Naive thymus-derived CD8-positive, alpha-beta T cell (primary cell): Measurements from ENCODE around the gene ACSS2. TPM values are rescaled to one million over a fixed set of nuclear protein-coding genes. Genes with fewer than 3 reads are reported as not detected.
A peak's percentile ranks its signal among the peaks of the same experiment; 100 is the strongest.

Experiments used
- ATAC-seq, 2 donors: fragments of 150-1000 bp; cut with Tn5 transposase in 1 of 2; sonication (Bioruptor Pico), chemical (Tn5 transposase) in 1 of 2; 1 replicate in 1 of 2; 2 replicates in 1 of 2; pipeline ENCODE4 v1.10.0; 2021; ENCODE audit warnings: mild to moderate bottlenecking in 2 of 2, moderate library complexity in 2 of 2
- POLR2A ChIA-PET: fragments of 350-600 bp; sonication (Branson Sonifier 250); formaldehyde crosslinking; loops from one replicate; lab custom pipeline; 2021; ENCODE audit warnings: antibody characterized with exemption; lab: Charles Lee
- DNase-seq, 10 donors: peaks; one replicate each; pipeline versions ENCODE4 v3.0.0 to v3.0.0-alpha.2; 2020 to 2022
- H3K27ac Mint-ChIP-seq, 10 donors: one replicate each; pipeline ENCODE4 v1.8.0; 2020 to 2022; ENCODE audit warnings: mild to moderate bottlenecking in 10 of 10, mixed read lengths in 10 of 10, moderate library complexity in 4 of 10, inconsistent platforms in 1 of 10
- H3K27me3 Mint-ChIP-seq, 5 donors: one replicate each; pipeline ENCODE4 v1.8.0; 2021 to 2022; ENCODE audit warnings: mixed read lengths in 5 of 5
- H3K36me3 Mint-ChIP-seq, 3 donors: one replicate each; pipeline ENCODE4 v1.8.0; 2020 to 2022; ENCODE audit warnings: mixed read lengths in 3 of 3, mild to moderate bottlenecking in 2 of 3, inconsistent platforms in 1 of 3
- H3K4me1 Mint-ChIP-seq, 4 donors: one replicate each; pipeline ENCODE4 v1.8.0; 2021 to 2022; ENCODE audit warnings: mixed read lengths in 4 of 4
- H3K4me3 Mint-ChIP-seq, 10 donors: one replicate each; pipeline ENCODE4 v1.8.0; 2020 to 2022; ENCODE audit warnings: mild to moderate bottlenecking in 10 of 10, mixed read lengths in 10 of 10, moderate library complexity in 6 of 10, inconsistent platforms in 1 of 10
- H3K9me3 Mint-ChIP-seq, 9 donors: one replicate each; pipeline ENCODE4 v1.8.0; 2020 to 2022; ENCODE audit warnings: mixed read lengths in 9 of 9, mild to moderate bottlenecking in 3 of 9, inconsistent platforms in 1 of 9, moderate library complexity in 1 of 9
- polyA plus RNA-seq, 3 donors: library from polyadenylated mRNA; unstranded; fragments of 300-500 nt; fragmentation: Illumina TruSeq; gene quantifications; one replicate each; pipeline ENCODE4 v1.2.3, GENCODE V29; 2021
- total RNA-seq, 8 experiments: library from RNA in 2 of 8; stranded (reverse) in 2 of 8; gene quantifications; one replicate each; pipeline ENCODE4 v1.2.3 and lab custom pipeline; 2021 to 2026

The ACSS2 gene
- total and polyA plus RNA-seq, 5 experiments from 2014 or later = 9.1 to 27.9 (median 10.9) TPM

DNA sequence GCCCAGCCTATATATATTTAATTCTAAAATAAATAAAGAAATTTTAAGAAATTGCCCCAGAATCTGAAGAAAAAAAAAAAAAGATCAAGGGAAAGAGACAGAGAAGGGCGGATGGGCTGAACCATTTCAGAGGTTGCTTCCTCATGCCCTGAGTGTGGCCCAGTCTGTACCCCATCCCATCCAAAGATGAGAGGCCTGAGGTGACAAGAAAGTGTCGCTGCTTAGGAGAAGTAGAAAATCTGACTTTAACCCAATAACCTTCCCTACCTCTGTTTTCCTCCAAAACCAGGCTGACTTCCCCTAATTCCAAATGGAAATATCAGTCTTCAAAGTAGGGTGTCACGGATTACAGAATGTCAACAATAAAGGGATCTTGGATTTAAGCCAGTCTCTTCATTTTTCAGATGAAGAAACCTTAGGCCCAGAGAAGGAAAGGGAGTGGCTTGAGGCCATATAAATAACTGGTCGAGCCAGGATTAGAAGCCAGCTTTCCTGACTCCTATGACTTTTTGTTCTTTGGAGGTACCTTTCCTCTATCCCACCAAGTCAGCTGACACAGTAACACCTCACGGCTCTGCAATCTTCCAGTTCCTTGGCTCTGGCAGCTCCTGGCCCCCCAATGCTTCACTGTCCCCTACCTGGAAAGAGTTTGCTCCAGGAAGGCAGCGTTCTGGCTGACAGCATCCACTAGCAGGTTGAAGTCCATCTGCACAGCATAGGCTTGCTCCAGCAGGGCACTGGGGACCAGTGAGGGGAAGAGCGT lies 69.1 kb downstream of the ACSS2 start:
- H3K4me1 Mint-ChIP-seq = no peaks in the 10 kb centered on the region

DNA sequence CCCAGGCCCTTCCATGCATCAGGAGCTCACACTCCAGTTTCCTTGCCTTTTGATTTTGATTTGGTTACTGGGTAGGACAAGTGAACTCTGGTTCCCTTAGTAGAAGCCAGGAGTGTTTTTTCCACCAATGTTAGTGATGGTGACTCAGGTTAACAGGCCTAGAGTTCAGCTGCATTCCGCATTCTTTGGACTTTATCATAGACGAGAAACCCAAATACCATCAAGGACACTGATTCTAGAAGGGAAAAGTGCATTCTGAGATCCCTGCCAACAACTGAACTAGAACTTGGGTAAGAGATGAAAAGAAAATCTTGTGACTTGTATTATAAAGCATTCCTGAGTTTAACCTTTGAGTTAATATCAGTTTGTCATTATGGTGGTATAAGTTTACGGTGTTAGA lies 70.2 kb downstream of the ACSS2 start:
- Mint-ChIP-seq H3K27ac (no peak overlapping the region), H3K36me3 (peaks cover 0 to 62% (median 13%) of the 10 kb centered on the region in 3 donors), H3K27me3 (no peaks in the 10 kb centered on the region), H3K4me3 (no peak overlapping the region), H3K9me3 (no peaks in the 10 kb centered on the region), H3K4me1 (no peaks in the 10 kb centered on the region)
- ATAC-seq (no peak), DNase-seq (no peak)
- POLR2A ChIA-PET = no interaction called here

More for the DNA sequence above, 69.1 kb downstream of the ACSS2 start:
- POLR2A ChIA-PET = no interaction called here
- H3K4me3 Mint-ChIP-seq = no peak overlapping the region
- no peaks in the 10 kb centered on the region for H3K9me3 Mint-ChIP-seq
- H3K27me3 Mint-ChIP-seq = no peaks in the 10 kb centered on the region
- no peak for DNase-seq
- peak overlapping the region in 2 of 10 donors; percentile 11 to 26 for H3K27ac Mint-ChIP-seq
- peaks cover 0 to 72% (median 22%) of the 10 kb centered on the region in 3 donors for H3K36me3 Mint-ChIP-seq
- no peak for ATAC-seq

GRCh38 chr20:34947336-34947735 lies 70.9 kb downstream of the ACSS2 start:
- Mint-ChIP-seq H3K4me1 (peaks cover 0 to 3% (median 0%) of the 10 kb centered on the region in 4 donors), H3K27me3 (no peaks in the 10 kb centered on the region), H3K27ac (no peak overlapping the region), H3K4me3 (no peak overlapping the region), H3K36me3 (peaks cover 0 to 56% (median 10%) of the 10 kb centered on the region in 3 donors), H3K9me3 (no peaks in the 10 kb centered on the region)
- ATAC-seq (no peak), DNase-seq (no peak)
- POLR2A ChIA-PET = no interaction called here

GRCh38 chr20:34948030-34948429 lies 71.6 kb downstream of the ACSS2 start:
- ATAC-seq (no peak), DNase-seq (no peak)
- Mint-ChIP-seq H3K36me3 (peaks cover 0 to 50% (median 10%) of the 10 kb centered on the region in 3 donors), H3K27ac (peak overlapping the region in 1 of 10 donors; percentile 5), H3K9me3 (no peaks in the 10 kb centered on the region), H3K4me3 (no peak overlapping the region), H3K27me3 (no peaks in the 10 kb centered on the region), H3K4me1 (peaks cover 0 to 9% (median 0%) of the 10 kb centered on the region in 4 donors)
- POLR2A ChIA-PET = no interaction called here

DNA sequence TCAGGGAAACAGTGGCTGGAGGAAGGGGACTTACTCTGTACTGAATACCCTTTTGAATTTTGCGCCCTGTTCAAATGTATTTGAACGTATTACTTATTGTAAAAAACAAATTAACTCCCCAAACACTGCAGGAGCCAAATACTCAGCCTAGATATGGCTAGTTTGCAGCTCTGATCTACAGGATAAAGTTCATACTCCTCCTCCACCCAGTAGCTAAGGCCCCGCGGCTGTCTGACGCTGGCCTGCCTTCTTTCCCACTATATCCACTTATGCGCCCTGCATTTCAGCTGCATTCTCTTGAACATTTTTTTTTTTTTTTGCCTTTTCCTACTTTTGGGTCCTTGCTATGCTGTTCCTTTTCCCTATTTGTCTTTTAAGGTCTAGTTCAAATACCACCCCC lies 72.7 kb downstream of the ACSS2 start:
- H3K27me3 Mint-ChIP-seq = no peaks in the 10 kb centered on the region
- ATAC-seq (no peak), DNase-seq (no peak)
- no peak overlapping the region for H3K4me3 Mint-ChIP-seq
- H3K27ac Mint-ChIP-seq = no peak overlapping the region
- POLR2A ChIA-PET = no interaction called here
- no peaks in the 10 kb centered on the region for H3K9me3 Mint-ChIP-seq
- peaks cover 0 to 16% (median 5%) of the 10 kb centered on the region in 4 donors for H3K4me1 Mint-ChIP-seq
- H3K36me3 Mint-ChIP-seq = peaks cover 0 to 40% (median 10%) of the 10 kb centered on the region in 3 donors

DNA sequence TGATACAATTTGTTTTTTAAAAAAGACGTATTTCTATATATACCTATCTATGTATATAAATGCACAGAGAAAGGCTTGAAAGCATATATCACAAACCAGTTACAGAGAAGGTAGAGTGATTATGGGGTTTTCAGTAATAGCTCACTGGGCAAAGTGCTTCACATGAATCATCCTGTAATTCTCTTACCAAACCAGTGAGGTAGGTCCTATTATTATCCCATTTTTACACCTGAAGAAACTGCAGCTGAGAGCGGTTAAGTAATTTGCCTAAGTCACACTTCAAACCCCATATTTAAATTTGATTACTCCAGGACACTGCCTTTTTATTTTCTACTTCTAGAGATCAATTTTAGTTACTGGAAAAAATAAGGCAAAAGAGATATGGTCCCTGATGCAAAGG lies 74.8 kb downstream of the ACSS2 start:
- Mint-ChIP-seq H3K4me1 (peaks cover 17 to 35% (median 22%) of the 10 kb centered on the region in 4 donors), H3K36me3 (peaks cover 0 to 24% (median under 1%) of the 10 kb centered on the region in 3 donors), H3K27ac (no peak overlapping the region), H3K4me3 (no peak overlapping the region), H3K9me3 (no peaks in the 10 kb centered on the region), H3K27me3 (no peaks in the 10 kb centered on the region)
- DNase-seq (no peak), ATAC-seq (no peak)
- POLR2A ChIA-PET = no interaction called here

DNA sequence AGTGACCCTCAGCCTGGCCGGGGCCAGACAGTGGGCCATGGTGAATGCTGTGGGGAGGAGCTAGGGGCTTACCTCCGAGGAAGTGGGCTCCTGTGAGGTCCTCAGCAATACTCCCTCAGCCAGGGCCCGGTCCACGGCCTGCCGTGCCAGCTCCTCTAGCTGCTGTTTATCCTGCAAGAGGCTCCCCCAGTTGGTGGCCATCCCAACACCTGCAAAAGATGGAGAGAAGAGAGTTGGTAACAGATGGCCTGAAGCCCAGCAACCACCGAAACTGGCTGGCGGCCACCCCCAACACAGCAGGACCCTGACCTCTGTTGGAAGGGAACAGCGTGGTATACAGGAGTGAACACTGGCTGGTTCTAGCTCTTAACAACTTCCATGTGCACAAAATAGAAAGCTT lies 75.2 kb downstream of the ACSS2 start:
- no peak overlapping the region for H3K4me3 Mint-ChIP-seq
- peaks cover 20 to 39% (median 26%) of the 10 kb centered on the region in 4 donors for H3K4me1 Mint-ChIP-seq
- H3K27me3 Mint-ChIP-seq = no peaks in the 10 kb centered on the region
- H3K36me3 Mint-ChIP-seq = peaks cover 0 to 21% (median 0%) of the 10 kb centered on the region in 3 donors
- POLR2A ChIA-PET = no interaction called here
- no peaks in the 10 kb centered on the region for H3K9me3 Mint-ChIP-seq
- DNase-seq (no peak), ATAC-seq (no peak)
- H3K27ac Mint-ChIP-seq = no peak overlapping the region

DNA sequence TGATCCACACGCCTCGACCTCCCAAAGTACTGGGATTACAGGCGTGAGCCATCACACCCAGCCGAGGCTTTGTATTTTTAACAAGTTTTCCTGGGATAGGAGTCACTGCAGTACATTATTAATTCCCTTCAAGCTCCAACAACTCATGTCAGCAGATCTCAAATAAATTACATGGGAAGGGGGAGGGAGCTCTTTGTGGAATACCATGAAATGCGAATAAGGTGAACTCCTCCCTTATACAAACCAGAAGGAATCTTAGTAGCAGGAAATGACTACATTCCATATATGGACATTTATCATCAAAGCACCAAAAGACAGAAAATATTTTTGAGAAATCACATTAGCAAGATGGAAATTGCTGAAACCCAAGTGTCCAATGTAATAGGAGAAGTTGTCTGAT lies 76.3 kb downstream of the ACSS2 start:
- H3K4me3 Mint-ChIP-seq = no peak overlapping the region
- H3K36me3 Mint-ChIP-seq = peaks cover 0 to 20% (median 0%) of the 10 kb centered on the region in 3 donors
- DNase-seq (no peak), ATAC-seq (no peak)
- no peaks in the 10 kb centered on the region for H3K27me3 Mint-ChIP-seq
- POLR2A ChIA-PET = interaction anchor here (0.9 kb wide), 1 partner anchor 10 kb away, joined by 3 read pairs; no protein-coding TSS in a partner anchor
- peak overlapping the region in 1 of 10 donors; percentile 24 for H3K27ac Mint-ChIP-seq
- H3K9me3 Mint-ChIP-seq = no peaks in the 10 kb centered on the region
- H3K4me1 Mint-ChIP-seq = peaks cover 20 to 39% (median 26%) of the 10 kb centered on the region in 4 donors

GRCh38 chr20:34953960-34954359 lies 77.5 kb downstream of the ACSS2 start:
- POLR2A ChIA-PET = interaction anchor here (0.6 to 0.7 kb wide), 3 partner anchors 82 to 533 kb away, joined by 3 read pairs; no protein-coding TSS in a partner anchor
- Mint-ChIP-seq H3K27me3 (no peaks in the 10 kb centered on the region), H3K27ac (peak overlapping the region in 2 of 10 donors; percentile 13 to 95), H3K36me3 (peaks cover 0 to 15% (median 0%) of the 10 kb centered on the region in 3 donors), H3K4me1 (peaks cover 20 to 39% (median 26%) of the 10 kb centered on the region in 4 donors), H3K4me3 (peak overlapping the region in 4 of 10 donors; percentile 15 to 95 (median 36)), H3K9me3 (no peaks in the 10 kb centered on the region)
- ATAC-seq (no peak), DNase-seq (no peak)

DNA sequence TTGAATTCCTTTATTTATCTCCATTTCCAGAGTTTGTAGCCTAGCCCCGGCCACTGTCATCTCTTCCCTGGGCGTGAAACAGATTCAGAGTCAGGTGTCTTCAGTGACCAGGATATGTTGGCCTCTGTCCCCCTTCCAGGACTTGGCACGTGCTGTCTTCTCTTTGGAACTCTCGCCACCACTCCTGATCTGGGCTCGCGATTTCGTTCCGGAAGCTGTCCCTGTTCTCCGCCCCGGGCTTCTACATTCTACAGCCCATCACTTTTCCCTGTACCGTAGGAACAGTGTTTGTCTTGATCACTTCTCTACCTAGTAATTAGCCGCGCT lies 78.5 kb downstream of the ACSS2 start:
- peaks cover 20 to 39% (median 26%) of the 10 kb centered on the region in 4 donors for H3K4me1 Mint-ChIP-seq
- POLR2A ChIA-PET = interaction anchor here (0.6 to 0.9 kb wide), 3 partner anchors 13 to 842 kb away, joined by 3 to 4 read pairs (median 3); partner anchors contain the start of genes EIF2S2 and GGT7
- H3K27ac Mint-ChIP-seq = peak overlapping the region; percentile 91 to 99 (median 97)
- H3K4me3 Mint-ChIP-seq = peak overlapping the region; percentile 95 to 100 (median 98)
- no peaks in the 10 kb centered on the region for H3K27me3 Mint-ChIP-seq
- ATAC-seq = peak; percentile 0 to 1
- H3K9me3 Mint-ChIP-seq = no peaks in the 10 kb centered on the region
- peak in 1 of 10 donors; percentile 3 for DNase-seq
- peaks cover 0 to 6% (median 0%) of the 10 kb centered on the region in 3 donors for H3K36me3 Mint-ChIP-seq

GRCh38 chr20:34955231-34956040 lies 79.0 kb downstream of the ACSS2 start, which contains the start of the genes GSS and MYH7B:
Gene GSS (minus strand): TSS chr20:34955806. CDS start chr20:34951852, 3,954 bp downstream.
Gene MYH7B (plus strand): TSS chr20:34955868. CDS start chr20:34978006, 22,138 bp downstream.
- Mint-ChIP-seq H3K27me3 (no peaks in the 10 kb centered on the region), H3K27ac (peak within 1 kb of the TSS; percentile 91 to 99 (median 97)), H3K36me3 (peaks cover 0 to under 1% (median 0%) of the 10 kb centered on the region in 3 donors), H3K4me1 (peaks cover 20 to 39% (median 26%) of the 10 kb centered on the region in 4 donors), H3K9me3 (no peaks in the 10 kb centered on the region), H3K4me3 (peak within 1 kb of the TSS; percentile 95 to 100 (median 98))
- POLR2A ChIA-PET = interaction anchor here (0.6 to 1.6 kb wide), 6 partner anchors 13 to 843 kb away, joined by 3 to 7 read pairs (median 4); partner anchors contain the start of genes EIF2S2, GGT7 and NCOA6
- DNase-seq = peak; percentile 90 to 98 (median 96)
- peak; percentile 90 to 93 for ATAC-seq

- DNase-seq (no peak), ATAC-seq (no peak)
- H3K9me3 Mint-ChIP-seq = no peaks in the 10 kb centered on the region
- H3K4me1 Mint-ChIP-seq = peaks cover 20 to 44% (median 28%) of the 10 kb centered on the region in 4 donors
- no peaks in the 10 kb centered on the region for H3K27me3 Mint-ChIP-seq
- H3K27ac Mint-ChIP-seq = peak overlapping the region; percentile 91 to 99 (median 97)
- no peaks in the 10 kb centered on the region for H3K36me3 Mint-ChIP-seq
- H3K4me3 Mint-ChIP-seq = peak overlapping the region; percentile 95 to 100 (median 98)
- POLR2A ChIA-PET = interaction anchor here (0.6 to 1.6 kb wide), 3 partner anchors 82 to 130 kb away, joined by 3 to 7 read pairs (median 4); partner anchors contain the start of genes GGT7 and NCOA6
Measured at GRCh38 chr20:34956041-34956458, 79.6 kb downstream of the ACSS2 start.
